GM20431 (cell line): ENCODE measurements around the gene URAD.

Experiments
- in situ Hi-C: fragments of 300-500 bp; cut with MseI, MboI; formaldehyde crosslinking; loops from one replicate; pipeline ENCODE4 v1.15.0; 2020; ENCODE audit warnings: low sequenced_read_pairs; ENCODE audit not compliant: unreplicated experiment

URAD gene

GRCh38 chr13:27962982-27963381 is 25.5 kb downstream of the URAD start:
- in situ Hi-C loops, result loop anchor here (25.0 kb wide), 2 partner anchors 126 to 426 kb away; no protein-coding TSS in a partner anchor

GRCh38 chr13:27962128-27962841 is 26.2 kb downstream of the URAD start:
- in situ Hi-C loops, result loop anchor here (25.0 kb wide), 2 partner anchors 125 to 425 kb away; no protein-coding TSS in a partner anchor

DNA sequence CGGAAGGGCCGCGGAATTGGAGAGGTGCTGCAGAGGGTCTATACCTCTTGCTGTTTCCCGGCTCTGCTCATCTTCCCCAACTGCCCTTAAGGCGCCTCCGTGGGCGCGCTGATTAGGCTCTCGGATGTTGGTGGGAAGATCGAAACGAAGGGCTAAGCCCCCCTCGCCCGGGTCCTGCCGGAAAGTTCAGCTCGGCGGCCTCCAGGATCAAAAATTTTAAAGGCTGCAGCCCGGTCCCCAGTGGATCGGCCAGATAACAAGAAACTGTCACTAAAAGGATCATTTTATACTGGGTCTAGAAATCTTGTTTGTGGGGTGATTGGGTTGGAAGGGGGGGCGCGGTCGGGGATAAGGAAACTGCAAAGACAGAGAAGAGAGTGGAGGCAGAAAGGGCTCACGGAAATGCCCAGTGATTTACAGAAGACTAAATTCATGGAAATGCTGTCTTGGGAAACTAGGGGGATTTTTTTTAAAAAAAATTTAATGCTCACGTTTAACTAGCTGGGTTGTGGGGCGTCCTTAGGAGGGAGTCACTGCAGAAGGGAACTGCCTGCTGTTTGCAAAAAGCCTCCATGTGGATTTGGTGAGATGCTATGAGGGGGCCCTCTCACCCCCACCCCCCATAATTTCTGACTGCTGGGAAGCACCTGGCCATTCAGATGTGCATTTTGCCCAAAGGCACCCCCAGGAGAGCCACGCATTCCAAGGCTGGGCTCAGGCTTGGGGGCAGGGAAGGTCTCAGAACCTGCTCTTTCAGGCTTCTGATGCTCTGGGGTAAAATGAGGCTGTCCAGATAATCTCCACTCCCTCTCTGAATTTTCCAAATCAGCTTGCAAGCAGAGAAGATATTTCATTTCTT is 27.0 kb downstream of the URAD start:
- in situ Hi-C loops, result loop anchor here (25.0 kb wide), 2 partner anchors 124 to 424 kb away; no protein-coding TSS in a partner anchor

DNA sequence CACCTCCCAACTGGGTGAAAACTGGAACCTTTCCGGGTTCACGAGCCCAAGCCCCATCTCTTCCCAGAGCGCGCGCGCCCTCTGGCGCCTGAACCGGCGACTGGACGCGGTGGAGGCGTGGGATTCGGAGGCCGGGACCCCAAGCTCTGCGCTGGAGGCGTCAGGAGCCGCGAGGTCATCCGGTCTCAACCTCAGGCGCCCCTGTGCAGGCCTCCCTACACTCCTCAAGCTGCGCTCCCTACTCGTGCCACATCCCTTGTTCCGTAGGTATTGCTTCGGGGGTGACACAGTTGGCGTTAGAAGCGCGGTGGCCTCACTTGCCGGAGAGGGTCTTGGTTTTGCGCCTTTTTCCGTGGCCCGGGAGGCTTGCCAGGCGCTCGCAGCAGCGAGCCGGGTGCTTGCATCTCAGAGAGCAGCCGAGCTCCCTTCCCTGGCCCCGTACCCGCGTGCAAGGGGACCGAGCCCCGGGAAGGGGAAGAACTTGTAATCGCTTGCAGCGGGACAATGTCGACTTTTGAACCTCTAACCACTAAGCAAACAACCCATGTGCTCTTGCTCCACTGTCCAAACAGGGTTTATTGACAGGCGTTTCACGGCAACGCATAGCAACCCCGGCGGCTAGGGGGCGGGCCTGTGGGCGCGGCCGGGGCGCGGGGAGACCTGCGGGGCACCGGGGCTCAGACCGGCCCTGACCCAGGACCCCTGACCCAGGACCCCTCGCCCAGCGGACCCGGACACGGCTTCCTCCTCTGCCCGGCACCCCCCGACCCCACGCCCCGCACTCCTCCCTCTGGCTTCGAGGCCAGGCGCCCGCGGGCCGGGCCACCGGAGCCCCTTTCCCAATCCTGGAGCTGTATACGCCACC is 27.9 kb downstream of the URAD start:
- in situ Hi-C loops, result loop anchor here (25.0 kb wide), 2 partner anchors 123 to 423 kb away; no protein-coding TSS in a partner anchor

DNA sequence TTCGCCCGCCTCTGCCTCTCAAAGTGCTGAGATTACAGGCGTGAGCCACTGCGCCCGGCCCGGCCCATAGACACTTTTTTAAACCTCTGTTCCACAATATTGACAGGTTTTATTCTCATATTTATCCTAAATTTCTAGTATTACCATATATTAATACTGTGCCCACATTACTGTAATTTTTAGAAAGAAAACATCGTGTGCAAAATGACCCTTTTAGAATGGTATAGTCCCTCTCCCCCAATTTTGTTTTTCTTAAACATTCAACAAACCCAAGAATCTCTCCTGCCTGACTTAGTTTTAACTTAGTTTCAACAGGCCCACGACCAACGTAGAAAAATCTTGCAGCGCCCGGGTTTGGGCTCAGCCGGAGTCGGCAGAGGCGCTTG is 28.5 kb downstream of the URAD start:
- in situ Hi-C loops, result loop anchor here (25.0 kb wide), 2 partner anchors 123 to 423 kb away; no protein-coding TSS in a partner anchor

GRCh38 chr13:27956576-27957300 is 31.8 kb downstream of the URAD start:
- in situ Hi-C loops, result loop anchor here (25.0 kb wide), 2 partner anchors 119 to 419 kb away; no protein-coding TSS in a partner anchor

DNA sequence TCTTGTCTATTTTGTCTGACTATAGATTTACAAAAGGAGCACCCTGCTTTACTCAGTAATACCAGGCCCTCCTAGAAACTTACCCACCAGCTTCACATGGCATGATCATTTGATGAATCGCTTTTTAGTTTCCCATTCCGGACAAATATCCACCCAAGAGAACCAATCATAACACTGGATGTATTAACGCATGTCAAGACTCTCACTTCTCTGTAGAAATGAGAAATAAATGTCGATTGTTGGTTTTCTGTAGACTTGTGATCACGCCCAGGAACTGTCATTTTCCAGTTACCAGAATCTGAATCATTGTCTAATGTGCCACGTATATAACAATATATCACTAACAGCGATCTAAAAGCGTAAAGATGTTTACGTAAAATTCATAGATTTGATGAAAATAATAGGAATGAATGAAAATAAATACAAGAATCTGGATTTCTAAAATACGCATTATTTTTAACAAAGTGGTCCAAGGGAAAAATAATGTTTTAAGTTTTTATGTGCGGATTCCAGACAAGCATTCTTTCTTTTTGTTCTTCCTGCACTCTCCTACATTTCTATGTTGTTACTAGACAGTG is 33.4 kb downstream of the URAD start:
- in situ Hi-C loops, result loop anchor here (25.0 kb wide), 2 partner anchors 118 to 418 kb away; no protein-coding TSS in a partner anchor

- in situ Hi-C loops, result loop anchor here (25.0 kb wide), 2 partner anchors 117 to 417 kb away; no protein-coding TSS in a partner anchor
Observed at GRCh38 chr13:27954406-27954851, 34.1 kb downstream of the URAD start.

DNA sequence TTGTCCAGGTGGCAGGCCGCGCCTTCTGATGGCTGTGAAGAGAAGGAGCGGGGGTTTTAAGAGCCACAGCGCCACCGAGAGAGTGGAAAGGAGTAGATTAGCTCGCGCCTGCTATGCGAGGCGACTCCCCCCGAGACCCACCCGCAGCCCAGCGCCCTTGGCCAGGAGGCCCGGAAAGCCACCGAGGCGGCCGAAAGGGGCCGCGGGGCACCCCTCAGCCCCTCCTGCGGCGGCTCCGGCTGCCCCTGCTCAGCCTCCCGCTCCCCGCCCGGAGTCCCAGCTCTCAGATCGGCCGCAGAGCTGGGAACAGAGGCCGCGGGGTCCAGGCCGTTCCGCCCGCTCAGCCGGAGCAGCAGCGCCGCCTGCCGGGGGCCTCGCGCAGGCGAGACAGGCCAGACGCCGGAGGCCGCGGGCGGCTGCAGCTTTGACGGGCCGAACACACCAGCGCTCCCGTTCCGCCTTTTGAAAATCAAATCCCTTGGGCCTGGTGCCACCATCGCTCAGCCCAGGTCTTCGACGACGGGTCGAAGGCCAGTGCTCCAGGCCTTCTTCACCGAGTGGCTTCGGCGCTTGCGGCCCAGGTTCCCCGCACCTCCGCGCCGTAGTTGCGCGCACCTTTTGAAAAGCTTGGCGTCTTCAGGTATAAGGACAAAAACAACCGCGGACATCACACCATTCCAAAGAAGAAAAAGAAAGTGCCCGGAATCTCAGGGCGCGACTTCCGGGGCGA is 34.7 kb downstream of the URAD start:
- in situ Hi-C loops, result loop anchor here (25.0 kb wide), 2 partner anchors 117 to 417 kb away; no protein-coding TSS in a partner anchor

DNA sequence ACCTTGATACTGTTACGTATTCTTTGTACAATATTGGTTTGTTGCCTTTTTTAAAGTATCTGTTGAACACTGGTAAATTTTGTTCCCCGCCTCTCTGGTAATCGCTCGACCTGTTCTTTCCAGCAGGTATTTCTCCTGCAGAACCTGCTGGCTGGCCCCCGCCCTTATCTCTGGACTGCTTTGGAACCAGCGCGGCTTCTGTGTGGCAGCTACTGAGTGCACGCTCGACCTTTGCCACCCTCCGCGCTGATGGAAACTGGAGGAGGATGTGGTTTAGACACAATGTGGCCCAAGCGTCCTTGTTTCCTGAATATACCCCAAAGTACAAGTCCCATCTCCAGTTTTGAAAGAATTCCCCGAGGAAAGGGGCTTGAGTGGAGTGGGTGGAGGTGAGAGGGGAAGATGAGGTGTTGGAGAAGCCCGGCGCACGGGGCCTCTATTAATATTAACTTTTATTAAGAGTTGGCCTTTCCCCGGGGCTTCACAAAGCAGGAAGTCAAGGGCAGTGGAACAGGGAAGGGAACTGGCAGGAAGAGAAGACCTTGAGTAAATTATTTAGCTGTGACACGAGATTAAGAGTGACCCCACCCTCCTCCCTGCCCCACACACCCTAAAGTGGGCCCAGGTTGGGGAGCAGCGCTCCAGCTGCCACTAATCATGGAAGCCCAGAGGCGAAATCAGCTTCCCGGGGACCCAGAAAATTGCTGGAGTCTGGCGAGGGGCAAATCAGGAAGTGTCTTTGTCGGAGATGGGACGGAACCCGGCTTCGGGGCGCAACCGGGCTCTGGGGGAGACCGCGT is 35.4 kb downstream of the URAD start:
- in situ Hi-C loops, result loop anchor here (25.0 kb wide), 2 partner anchors 116 to 416 kb away; no protein-coding TSS in a partner anchor

- in situ Hi-C loops, result no loop called here
Observed at GRCh38 chr13:27942972-27943371, 45.5 kb downstream of the URAD start.

- in situ Hi-C loops, result no loop called here
Observed at GRCh38 chr13:27933580-27934328, 54.7 kb downstream of the URAD start.

DNA sequence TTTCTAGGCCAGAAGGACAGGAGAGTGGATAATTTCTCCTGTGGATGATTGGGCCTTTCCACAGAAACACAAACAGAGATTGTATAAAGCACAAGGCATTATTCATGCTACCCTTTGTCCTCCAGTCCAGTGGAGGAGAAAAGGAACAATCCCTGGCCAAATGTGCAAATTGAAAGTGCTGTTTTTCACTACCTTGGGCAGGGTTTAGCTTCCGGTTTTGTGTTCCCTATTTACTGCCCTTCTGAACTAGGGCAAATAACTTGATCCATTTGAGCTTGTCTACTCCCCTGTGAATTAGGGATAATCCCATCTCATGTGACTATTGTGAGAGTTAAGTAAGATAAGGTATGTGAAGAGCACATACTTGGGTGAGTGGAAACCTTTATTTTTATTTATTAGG is 55.4 kb downstream of the URAD start:
- in situ Hi-C loops, result no loop called here

GRCh38 chr13:27929868-27930267 is 58.6 kb downstream of the URAD start:
- in situ Hi-C loops, result no loop called here

DNA sequence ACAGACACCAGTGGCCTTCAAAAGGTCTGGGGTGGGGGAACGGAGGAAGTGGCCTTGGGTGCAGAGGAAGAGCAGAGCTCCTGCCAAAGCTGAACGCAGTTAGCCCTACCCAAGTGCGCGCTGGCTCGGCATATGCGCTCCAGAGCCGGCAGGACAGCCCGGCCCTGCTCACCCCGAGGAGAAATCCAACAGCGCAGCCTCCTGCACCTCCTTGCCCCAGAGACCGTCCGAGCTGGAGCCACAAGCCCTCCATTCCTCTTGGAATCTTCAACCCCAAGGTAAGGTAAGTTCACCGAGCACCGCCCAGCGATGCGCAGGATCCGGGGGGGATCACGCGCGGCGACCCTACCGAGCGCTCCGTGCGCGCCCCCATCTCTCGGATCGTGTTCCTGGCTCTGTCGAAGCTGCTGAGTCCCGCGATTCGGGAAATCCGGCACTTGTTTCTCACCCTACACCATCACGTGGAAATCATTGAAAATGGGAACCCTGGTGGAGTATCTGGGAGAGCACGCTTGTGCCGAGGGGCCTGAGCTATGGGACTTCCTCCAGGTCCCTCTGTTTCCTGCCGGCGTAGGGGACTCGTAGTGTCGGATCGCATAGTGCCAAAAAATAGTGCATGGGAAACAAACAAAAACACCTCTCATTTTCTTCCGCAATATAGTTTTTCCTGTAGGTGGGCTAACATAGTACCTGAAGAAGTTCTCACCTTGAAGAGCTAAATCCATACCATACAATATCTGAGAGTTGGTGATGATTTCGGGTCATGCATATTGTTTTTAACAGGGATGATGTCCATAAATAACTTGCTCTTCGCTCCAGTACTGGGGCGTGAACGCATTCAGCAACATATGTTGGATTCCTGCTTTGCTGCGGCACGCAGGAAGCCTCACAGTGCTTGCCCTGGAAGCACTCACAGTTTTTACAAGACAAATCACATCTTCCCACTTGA is 59.4 kb downstream of the URAD start:
- in situ Hi-C loops, result no loop called here
